Measurements from ENCODE around the gene CLDN20. TPM values are rescaled to one million over a fixed set of nuclear protein-coding genes. Genes with fewer than 3 reads are reported as not detected.
"Not testable (repeated sequence)": the region's sequence is repeated elsewhere in the genome, so short reads cannot be mapped to it uniquely, and the experiment has no call there.

The CLDN20 gene
- total and polyA plus RNA-seq, 2 donors (not counting 3 experiments of a cell fraction or from before 2014, with no cell fraction given), result not detected

- Histone ChIP-seq H3K27me3 (ENCODE audit: control insufficient read depth in 2 of 2, insufficient read depth in 2 of 2, low read length in 2 of 2) (no peaks in the 10 kb centered on the region), H3K27ac (ENCODE audit: insufficient read depth, low read depth, low read length) (no peak overlapping the region), H3K4me2 (ENCODE audit: insufficient read depth, low read length) (no peak overlapping the region), H3K4me3 (replicated peaks in 1 of 3; ENCODE audit: insufficient read depth in 1 of 3, low read depth in 1 of 3, low read length in 3 of 3) (no peak overlapping the region), H3K9me3 (replicated peaks; ENCODE audit: control insufficient read depth, insufficient read depth, low read length) (no peaks in the 10 kb centered on the region), H4K20me1 (replicated peaks; ENCODE audit: control insufficient read depth, extremely low read depth, insufficient read depth, low read length) (no peaks in the 10 kb centered on the region), H3K9ac (replicated peaks; ENCODE audit: extremely low read depth, insufficient read depth, low read length) (no peak overlapping the region), H3K9me1 (replicated peaks; ENCODE audit: control insufficient read depth, extremely low read depth, insufficient read depth, low read length) (no peaks in the 10 kb centered on the region), H3K36me3 (ENCODE audit: control insufficient read depth in 2 of 2, extremely low read depth in 1 of 2, insufficient read depth in 2 of 2, low read length in 2 of 2) (no peaks in the 10 kb centered on the region), H2AFZ (ENCODE audit: low read depth, low read length) (no peak overlapping the region), H3K79me2 (ENCODE audit: control insufficient read depth, insufficient read depth, low read length) (no peaks in the 10 kb centered on the region), H3K4me1 (ENCODE audit: control insufficient read depth, extremely low read depth, insufficient read depth, low read length) (peaks cover 13% of the 10 kb centered on the region)
- ChIA-PET CTCF (no interaction called here), POLR2A (no interaction called here)
- TF ChIP-seq POLR2AphosphoS5 (IDR thresholded peaks at IDR 0.05; ENCODE audit: insufficient read depth, low read depth, low read length) (no peak), JUN (IDR thresholded peaks at IDR 0.05; ENCODE audit: borderline replicate concordance, insufficient read depth, insufficient read length, low read depth) (no peak), MYC (IDR thresholded peaks at IDR 0.05; ENCODE audit: low read depth, low read length) (no peak), FOS (IDR thresholded peaks at IDR 0.05; ENCODE audit: borderline replicate concordance, insufficient read depth, low read length) (no peak), EZH2 (IDR thresholded peaks at IDR 0.05; ENCODE audit: borderline replicate concordance, low read depth, low read length, severe bottlenecking) (no peak), POLR2A (IDR thresholded peaks at IDR 0.05; ENCODE audit: low read depth, low read length) (no peak), GATA2 (IDR thresholded peaks at IDR 0.05; ENCODE audit: insufficient read depth, insufficient read length, low read depth, low read length) (no peak)
- TF ChIP-seq, protein P1, sequence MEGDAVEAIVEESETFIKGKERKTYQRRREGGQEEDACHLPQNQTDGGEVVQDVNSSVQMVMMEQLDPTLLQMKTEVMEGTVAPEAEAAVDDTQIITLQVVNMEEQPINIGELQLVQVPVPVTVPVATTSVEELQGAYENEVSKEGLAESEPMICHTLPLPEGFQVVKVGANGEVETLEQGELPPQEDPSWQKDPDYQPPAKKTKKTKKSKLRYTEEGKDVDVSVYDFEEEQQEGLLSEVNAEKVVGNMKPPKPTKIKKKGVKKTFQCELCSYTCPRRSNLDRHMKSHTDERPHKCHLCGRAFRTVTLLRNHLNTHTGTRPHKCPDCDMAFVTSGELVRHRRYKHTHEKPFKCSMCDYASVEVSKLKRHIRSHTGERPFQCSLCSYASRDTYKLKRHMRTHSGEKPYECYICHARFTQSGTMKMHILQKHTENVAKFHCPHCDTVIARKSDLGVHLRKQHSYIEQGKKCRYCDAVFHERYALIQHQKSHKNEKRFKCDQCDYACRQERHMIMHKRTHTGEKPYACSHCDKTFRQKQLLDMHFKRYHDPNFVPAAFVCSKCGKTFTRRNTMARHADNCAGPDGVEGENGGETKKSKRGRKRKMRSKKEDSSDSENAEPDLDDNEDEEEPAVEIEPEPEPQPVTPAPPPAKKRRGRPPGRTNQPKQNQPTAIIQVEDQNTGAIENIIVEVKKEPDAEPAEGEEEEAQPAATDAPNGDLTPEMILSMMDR (IDR thresholded peaks at IDR 0.05; ENCODE audit: extremely low read depth in 1 of 2, insufficient read depth in 1 of 2, low read depth in 1 of 2, low read length in 2 of 2), result no peak
- no TSS peak for BruUV-seq (replicated peaks)
- intact Hi-C loops (cut with micrococcal nuclease), result no loop called here
- DNase-seq (ENCODE audit: low read depth, low spot score) (no peak), FAIRE-seq (no peak)
- dilution Hi-C loops (cut with MboI; ENCODE audit: extremely low pct_ligation_motif_present, low sequenced_read_pairs), result no loop called here
Measured at GRCh38 chr6:155228546-155229166, 35.2 kb upstream of the CLDN20 start.

- DNase-seq (ENCODE audit: low read depth, low spot score); H3K79me2 ChIP-seq (ENCODE audit: control insufficient read depth, insufficient read depth, low read length); H3K27me3 ChIP-seq (ENCODE audit: control insufficient read depth in 2 of 2, insufficient read depth in 2 of 2, low read length in 2 of 2); intact Hi-C loops (cut with micrococcal nuclease); CTCF ChIA-PET; H3K9ac ChIP-seq (replicated peaks; ENCODE audit: extremely low read depth, insufficient read depth, low read length); FAIRE-seq; H3K4me3 ChIP-seq (replicated peaks in 1 of 3; ENCODE audit: insufficient read depth in 1 of 3, low read depth in 1 of 3, low read length in 3 of 3); dilution Hi-C loops (cut with MboI; ENCODE audit: extremely low pct_ligation_motif_present, low sequenced_read_pairs); H4K20me1 ChIP-seq (replicated peaks; ENCODE audit: control insufficient read depth, extremely low read depth, insufficient read depth, low read length); H3K9me3 ChIP-seq (replicated peaks; ENCODE audit: control insufficient read depth, insufficient read depth, low read length); POLR2A ChIA-PET; H2AFZ ChIP-seq (ENCODE audit: low read depth, low read length); BruUV-seq (replicated peaks); H3K4me2 ChIP-seq (ENCODE audit: insufficient read depth, low read length); H3K9me1 ChIP-seq (replicated peaks; ENCODE audit: control insufficient read depth, extremely low read depth, insufficient read depth, low read length); H3K36me3 ChIP-seq (ENCODE audit: control insufficient read depth in 2 of 2, extremely low read depth in 1 of 2, insufficient read depth in 2 of 2, low read length in 2 of 2); H3K27ac ChIP-seq (ENCODE audit: insufficient read depth, low read depth, low read length); H3K4me1 ChIP-seq (ENCODE audit: control insufficient read depth, extremely low read depth, insufficient read depth, low read length): not testable (repeated sequence)
Measured at GRCh38 chr6:155230975-155231374, 32.8 kb upstream of the CLDN20 start.

All from endothelial cell of umbilical vein (primary cell).